GM12892 (cell line): ENCODE data around the gene ANK3.

Experiments used
- DNase-seq: peaks from one replicate; pipeline ENCODE4 v3.0.0; 2011; ENCODE audit not compliant: insufficient read length
- FAIRE-seq: peaks from 2 replicates; lab custom pipeline; 2011; peaks lifted over from hg19 to GRCh38; lab: Jason Lieb, UNC
- POLR2A ChIP-seq: IDR thresholded peaks from 2 replicates; pipeline ENCODE4 v1.6.1; 2011; ENCODE audit warnings: low read depth, low read length, control low read depth
- POLR2AphosphoS5 ChIP-seq: IDR thresholded peaks from 2 replicates; pipeline ENCODE4 v1.6.1; 2011; ENCODE audit warnings: low read depth, low read length, control low read depth
- TAF1 ChIP-seq: IDR thresholded peaks from 2 replicates; pipeline ENCODE4 v1.6.1; 2011; ENCODE audit warnings: low read depth, mild to moderate bottlenecking, control low read depth, low read length, borderline replicate concordance

The ANK3 gene

DNA sequence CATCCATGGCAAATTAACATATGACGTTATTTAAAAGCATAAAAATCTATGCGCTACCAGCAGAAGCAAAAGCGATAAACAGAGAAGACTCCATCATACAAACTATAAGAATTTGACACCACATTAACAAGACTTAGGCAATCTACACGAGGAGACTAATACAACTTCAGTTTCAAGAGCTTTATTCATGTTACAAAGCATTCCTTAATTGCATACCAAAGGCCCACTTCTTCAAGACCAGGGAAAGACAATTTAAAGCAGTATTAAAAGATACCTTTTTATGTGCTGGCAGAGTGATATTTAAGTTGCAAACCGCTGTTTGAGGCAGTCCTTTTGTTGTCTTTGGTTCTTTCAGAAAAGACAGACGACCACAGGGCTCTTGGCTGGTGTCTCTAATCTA lies 307.3 kb downstream of the ANK3 start:
- TF ChIP-seq POLR2A (no peak), POLR2AphosphoS5 (no peak), TAF1 (no peak)
- FAIRE-seq (no peak), DNase-seq (no peak)

DNA sequence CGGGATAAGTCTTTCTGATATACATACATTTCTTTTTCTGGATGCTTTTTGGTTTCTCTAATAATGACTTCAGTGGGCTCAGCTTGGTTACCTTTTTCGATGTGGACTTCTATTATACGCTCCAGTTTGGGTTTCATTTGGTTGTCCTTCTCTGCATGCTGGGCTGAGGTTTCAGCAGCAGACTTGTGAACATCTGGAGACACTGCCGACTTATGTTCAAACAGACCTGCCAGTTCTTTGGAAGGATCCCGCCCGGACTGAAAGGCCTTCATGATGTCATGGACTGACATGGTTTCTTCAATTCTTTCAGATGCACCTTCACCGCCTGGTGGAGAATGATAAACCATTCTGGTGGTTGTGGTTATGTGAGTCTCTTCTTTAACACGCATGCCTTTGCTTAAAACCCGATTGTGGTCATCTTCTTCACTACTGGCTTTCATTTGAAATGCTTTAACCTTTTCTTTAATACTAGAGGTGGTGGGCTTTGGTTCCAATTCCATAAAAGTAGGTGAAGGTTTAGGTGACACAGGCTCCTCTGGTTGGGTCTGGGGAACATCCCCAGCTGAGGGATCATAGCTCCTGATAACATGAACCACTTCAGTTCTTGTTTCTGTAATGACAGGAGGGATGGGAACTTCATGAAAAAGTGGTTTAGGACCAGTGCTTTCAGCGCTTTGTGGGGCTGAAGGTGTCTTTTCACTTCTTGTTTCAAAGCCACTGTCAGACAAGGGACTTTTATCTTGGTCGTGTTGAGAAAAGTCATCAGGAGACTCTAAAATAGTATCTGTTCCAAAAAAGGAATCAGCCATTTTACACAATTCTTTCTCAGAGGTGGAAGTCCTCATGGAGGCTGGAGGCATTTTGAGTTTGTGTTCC lies 315.7 kb downstream of the ANK3 start:
- DNase-seq (no peak), FAIRE-seq (peak; percentile 83)
- TF ChIP-seq POLR2AphosphoS5 (no peak), TAF1 (no peak), POLR2A (no peak)

- DNase-seq (no peak), FAIRE-seq (no peak)
- TF ChIP-seq POLR2A: no peak
- TF ChIP-seq TAF1: no peak
- no peak for TF ChIP-seq POLR2AphosphoS5
Observed at GRCh38 chr10:60073397-60073780, 316.3 kb downstream of the ANK3 start.

GRCh38 chr10:60069311-60069710 lies 320.4 kb downstream of the ANK3 start:
- TF ChIP-seq POLR2A (no peak), TAF1 (no peak), POLR2AphosphoS5 (no peak)
- FAIRE-seq (no peak), DNase-seq (no peak)

GRCh38 chr10:60050366-60050765 lies 339.3 kb downstream of the ANK3 start:
- TF ChIP-seq TAF1 (no peak), POLR2A (no peak), POLR2AphosphoS5 (no peak)
- FAIRE-seq: no peak
- DNase-seq: no peak

GRCh38 chr10:60048091-60048501 lies 341.6 kb downstream of the ANK3 start:
- no peak for TF ChIP-seq POLR2AphosphoS5
- no peak for TF ChIP-seq POLR2A
- no peak for TF ChIP-seq TAF1
- FAIRE-seq (no peak), DNase-seq (no peak)

DNA sequence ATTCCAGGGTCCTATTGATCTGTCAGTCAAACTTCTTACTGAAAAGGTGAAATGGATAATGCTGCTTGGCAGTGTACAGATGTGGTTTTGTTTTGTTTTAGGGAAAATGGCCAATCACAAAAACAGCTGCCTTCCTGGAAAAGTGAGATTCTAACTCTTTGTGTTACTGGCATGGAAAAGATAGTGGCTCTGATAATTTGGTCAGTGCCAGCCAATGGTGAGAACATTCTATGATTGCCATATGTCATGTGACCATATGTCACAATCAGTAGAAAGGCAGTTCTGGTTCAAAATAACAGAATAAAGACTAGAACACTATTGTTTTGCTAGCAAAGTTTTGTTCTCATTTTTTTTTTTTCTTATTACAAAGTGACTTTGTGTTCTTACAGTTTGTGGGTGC lies 344.1 kb downstream of the ANK3 start:
- TF ChIP-seq POLR2AphosphoS5: no peak
- TF ChIP-seq TAF1: no peak
- TF ChIP-seq POLR2A: no peak
- DNase-seq (no peak), FAIRE-seq (no peak)

- no peak for FAIRE-seq
- TF ChIP-seq TAF1: no peak
- no peak for TF ChIP-seq POLR2AphosphoS5
- TF ChIP-seq POLR2A: no peak
- DNase-seq: no peak
Observed at GRCh38 chr10:60044971-60045370, 344.7 kb downstream of the ANK3 start.

- DNase-seq: no peak
- no peak for TF ChIP-seq TAF1
- TF ChIP-seq POLR2A: no peak
- TF ChIP-seq POLR2AphosphoS5: no peak
- no peak for FAIRE-seq
Observed at GRCh38 chr10:60044242-60044641, 345.4 kb downstream of the ANK3 start.

- FAIRE-seq: no peak
- TF ChIP-seq POLR2A (no peak), POLR2AphosphoS5 (no peak), TAF1 (no peak)
- DNase-seq: no peak
Observed at GRCh38 chr10:60043561-60044241, 346.0 kb downstream of the ANK3 start.

GRCh38 chr10:60042914-60043313 lies 346.8 kb downstream of the ANK3 start:
- no peak for TF ChIP-seq POLR2AphosphoS5
- no peak for TF ChIP-seq TAF1
- TF ChIP-seq POLR2A: no peak
- DNase-seq: no peak
- no peak for FAIRE-seq

DNA sequence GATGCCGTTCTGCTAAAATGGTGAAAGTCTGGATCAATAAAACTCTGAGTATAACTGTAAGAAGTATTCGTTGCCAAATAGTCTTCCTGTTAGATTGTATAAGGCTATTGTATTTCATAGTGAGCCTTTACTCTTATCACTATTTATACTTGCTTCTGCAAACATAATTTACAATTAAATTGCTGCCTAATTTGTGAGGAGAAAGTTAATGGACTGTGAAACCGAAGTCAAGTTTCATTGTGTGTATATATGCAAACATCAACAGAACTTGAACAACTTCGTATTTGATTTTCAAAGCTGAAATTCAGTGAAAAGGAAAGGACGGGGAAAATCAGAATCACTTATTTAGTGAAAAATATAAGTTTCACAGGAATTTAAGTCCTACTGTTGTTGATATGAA lies 347.4 kb downstream of the ANK3 start:
- FAIRE-seq (no peak), DNase-seq (no peak)
- TF ChIP-seq POLR2A: no peak
- no peak for TF ChIP-seq TAF1
- no peak for TF ChIP-seq POLR2AphosphoS5
